IMR-90 (cell line): Measurements from ENCODE around the gene SBF2. TPM values are rescaled to one million over a fixed set of nuclear protein-coding genes. Genes with fewer than 3 reads are reported as not detected.

Source experiments
- ATAC-seq: fragments of 200-7000 bp; cut with Tn5 transposase; 2 replicates; pipeline ENCODE4 v1.9.1; 2020; ENCODE audit warnings: low read depth, mild to moderate bottlenecking, moderate library complexity
- BruUV-seq: library from RNA; stranded (reverse); fragments of 400-500 nt; replicated peaks from 2 replicates; lab custom pipeline; 2021; lab: Mats Ljungman, UMichigan
- CTCF ChIA-PET: fragments of 300-600 bp; formaldehyde crosslinking; extraction: SDS; loops from one replicate; lab custom pipeline; 2021; ENCODE audit warnings: antibody characterized with exemption; lab: Yijun Ruan, JAX
- POLR2A ChIA-PET: fragments of 300-600 bp; sonication (Branson Sonifier 250); formaldehyde crosslinking; loops from one replicate; lab custom pipeline; 2022; ENCODE audit warnings: antibody characterized with exemption; ENCODE audit not compliant: unreplicated experiment; lab: Charles Lee
- DNase-seq: peaks from one replicate; pipeline ENCODE4 v3.0.0; 2013
- H2AFZ ChIP-seq: replicated peaks from 2 replicates; pipeline ENCODE3; 2013; ENCODE audit warnings: low read length, mild to moderate bottlenecking; ENCODE audit not compliant: poor library complexity
- H2AK5ac ChIP-seq: 2 replicates; pipeline ENCODE4 v1.6.1; 2013; ENCODE audit warnings: low read depth, low read length, inconsistent platforms
- H2AK9ac ChIP-seq: replicated peaks from 2 replicates; pipeline ENCODE3; 2013; ENCODE audit warnings: mild to moderate bottlenecking, low read depth, low read length, moderate library complexity; ENCODE audit not compliant: poor library complexity
- H2BK120ac ChIP-seq: 2 replicates; pipeline ENCODE4 v1.6.1; 2013; ENCODE audit warnings: low read depth, low read length, inconsistent platforms
- H2BK15ac ChIP-seq: 3 replicates; pipeline ENCODE4 v1.6.1; 2013; ENCODE audit warnings: low read depth, low read length, inconsistent platforms
- H2BK20ac ChIP-seq: 2 replicates; pipeline ENCODE4 v1.6.1; 2013; ENCODE audit warnings: low read depth, mild to moderate bottlenecking, inconsistent platforms, low read length, moderate library complexity
- H2BK5ac ChIP-seq: 2 replicates; pipeline ENCODE4 v1.6.1; 2013; ENCODE audit warnings: mild to moderate bottlenecking, low read depth, low read length, inconsistent platforms; ENCODE audit not compliant: poor library complexity, severe bottlenecking
- H3K14ac ChIP-seq: replicated peaks from 2 replicates; pipeline ENCODE4 v1.6.1; 2013; ENCODE audit warnings: low read depth, low read length, inconsistent platforms
- H3K18ac ChIP-seq: 2 replicates; pipeline ENCODE4 v1.6.1; 2013; ENCODE audit warnings: low read depth, low read length, control low read depth
- H3K23ac ChIP-seq: 2 replicates; pipeline ENCODE4 v1.6.1; 2013; ENCODE audit warnings: low read depth, low read length, inconsistent platforms
- H3K27ac ChIP-seq: 2 replicates; pipeline ENCODE4 v1.5.1; 2013; ENCODE audit warnings: mild to moderate bottlenecking, control low read depth, low read length; ENCODE audit not compliant: insufficient read depth
- H3K27me3 ChIP-seq: 2 replicates; pipeline ENCODE4 v1.6.1; 2013; ENCODE audit warnings: low read length; ENCODE audit not compliant: control insufficient read depth, insufficient read depth
- H3K36me3 ChIP-seq: 2 replicates; pipeline ENCODE4 v1.6.1; 2013; ENCODE audit warnings: low read length, mixed read lengths; ENCODE audit not compliant: control insufficient read depth, insufficient read depth
- H3K4ac ChIP-seq: 2 replicates; pipeline ENCODE4 v1.6.1; 2013; ENCODE audit warnings: low read depth, low read length, inconsistent platforms
- H3K4me1 ChIP-seq: 2 replicates; pipeline ENCODE4 v1.6.1; 2013; ENCODE audit warnings: low read length, mixed read lengths; ENCODE audit not compliant: control insufficient read depth, insufficient read depth
- H3K4me2 ChIP-seq: 2 replicates; pipeline ENCODE4 v1.6.1; 2013; ENCODE audit warnings: low read depth, mild to moderate bottlenecking, control low read depth, low read length, moderate library complexity
- H3K4me3 ChIP-seq: 2 replicates; pipeline ENCODE4 v1.5.1; 2013; ENCODE audit warnings: low read depth, mild to moderate bottlenecking, control low read depth, low read length, moderate library complexity; ENCODE audit not compliant: insufficient read depth
- H3K56ac ChIP-seq: 2 replicates; pipeline ENCODE4 v1.6.1; 2013; ENCODE audit warnings: low read length, inconsistent platforms; ENCODE audit not compliant: insufficient read depth; ENCODE audit errors: extremely low read depth
- H3K79me1 ChIP-seq, 2 experiments: 2 replicates each; pipeline ENCODE4 v1.6.1; 2013; ENCODE audit warnings: low read length in 2 of 2, inconsistent platforms in 1 of 2, low read depth in 1 of 2
- H3K9ac ChIP-seq: 2 replicates; pipeline ENCODE4 v1.6.1; 2013; ENCODE audit warnings: low read depth, low read length, control low read depth
- H3K9me1 ChIP-seq: 2 replicates; pipeline ENCODE4 v1.6.1; 2013; ENCODE audit warnings: low read length, inconsistent platforms; ENCODE audit not compliant: insufficient read depth
- H3K9me3 ChIP-seq: 2 replicates; pipeline ENCODE4 v1.6.1; 2013; ENCODE audit warnings: low read length; ENCODE audit not compliant: control insufficient read depth, insufficient read depth
- H4K20me1 ChIP-seq: 2 replicates; pipeline ENCODE4 v1.6.1; 2013; ENCODE audit warnings: low read length, inconsistent platforms; ENCODE audit not compliant: insufficient read depth
- H4K5ac ChIP-seq: 2 replicates; pipeline ENCODE4 v1.6.1; 2013; ENCODE audit warnings: mild to moderate bottlenecking, low read depth, low read length, control low read depth
- H4K8ac ChIP-seq, 2 experiments: 2 replicates each; pipeline ENCODE4 v1.6.1; 2013; ENCODE audit warnings: low read depth in 2 of 2, low read length in 2 of 2, control low read depth in 1 of 2, inconsistent platforms in 1 of 2
- H4K91ac ChIP-seq: 2 replicates; pipeline ENCODE4 v1.6.1; 2013; ENCODE audit warnings: low read depth, low read length, inconsistent platforms; ENCODE audit not compliant: insufficient read depth
- CEBPB ChIP-seq: IDR thresholded peaks from 2 replicates; pipeline ENCODE4 v1.6.1; 2012; ENCODE audit warnings: low read depth, low read length, improper control_type of control experiment
- MXI1 ChIP-seq: IDR thresholded peaks from 2 replicates; pipeline ENCODE4 v1.6.1; 2012; ENCODE audit warnings: low read depth, mild to moderate bottlenecking, low read length, moderate library complexity, borderline replicate concordance
- dilution Hi-C: fragments of 300-500 bp; cut with HindIII; formaldehyde crosslinking; loops from one replicate; pipeline ENCODE4 v1.14.3; 2018; ENCODE audit warnings: low sequenced_read_pairs; ENCODE audit not compliant: unreplicated experiment
- in situ Hi-C: fragments of 300-500 bp; cut with MboI; formaldehyde crosslinking; loops from 3 replicates; pipeline ENCODE4 v1.14.3; 2019; ENCODE audit warnings: low sequenced_read_pairs, inconsistent platforms, mixed read lengths
- intact Hi-C: fragments of 100-400 bp; cut with micrococcal nuclease; formaldehyde crosslinking; loops from 2 replicates; pipeline ENCODE4 v1.10.0; 2022
- polyA plus RNA-seq, 3 experiments: library from polyadenylated mRNA; depleted of rRNA; stranded (reverse); fragments of >200 nt; gene quantifications; 2 replicates each; pipeline ENCODE4 v1.2.3, GENCODE V29; 2012; ENCODE audit warnings: low replicate concordance in 1 of 3
- total RNA-seq: library from RNA; depleted of rRNA; stranded (reverse); fragments of >200 nt; gene quantifications from 2 replicates; pipeline ENCODE4 v1.2.3, GENCODE V29; 2012

The SBF2 gene
- total and polyA plus RNA-seq, 2 of the 4 experiments (the other 2 are of a cell fraction), result 23.8 to 51.8 TPM

GRCh38 chr11:10113852-10114251 is 180.2 kb downstream of the SBF2 start:
- POLR2A ChIA-PET, result no interaction called here
- intact Hi-C loops, result loop anchor here (10.0 kb wide), 1 partner anchor 191 kb away; the partner anchor contains the start of gene ADM

More at GRCh38 chr11:10113852-10114251, 180.2 kb downstream of the SBF2 start:
- no TSS peak for BruUV-seq
- Histone ChIP-seq H2BK120ac (no peak overlapping the region), H3K9me1 (0 out of 2 replicates have a peak, but pooled peaks cover 6% of the 10 kb centered on the region), H3K56ac (no peak overlapping the region), H2AK5ac (no peak overlapping the region), H3K4me3 (no peak overlapping the region), H2BK20ac (no peak overlapping the region), H3K27ac (no peak overlapping the region), H3K18ac (no peak overlapping the region), H2BK5ac (no peak overlapping the region), H3K23ac (no peak overlapping the region), H3K14ac (no peak overlapping the region), H3K36me3 (no peaks in the 10 kb centered on the region), H3K79me1 (peaks cover 6 to 22% of the 10 kb centered on the region in 2 experiments; a peak in 3 of 4 replicates), H3K4me1 (peaks cover 8% of the 10 kb centered on the region; the same call in 1 of the 2 replicates), H4K20me1 (no peaks in the 10 kb centered on the region), H2BK15ac (no peak overlapping the region), H3K4ac (no peak overlapping the region), H3K9ac (no peak overlapping the region), H4K8ac (no peak overlapping the region), H3K4me2 (no peak overlapping the region), H3K9me3 (peaks cover 2% of the 10 kb centered on the region; the same call in 1 of the 2 replicates), H4K5ac (no peak overlapping the region), H2AK9ac (no peak overlapping the region), H3K27me3 (no peaks in the 10 kb centered on the region), H2AFZ (no peak overlapping the region), H4K91ac (no peak overlapping the region)
- in situ Hi-C loops, result no loop called here
- no peak for TF ChIP-seq MXI1
- TF ChIP-seq CEBPB, result peak; percentile 66
- dilution Hi-C loops, result no loop called here
- CTCF ChIA-PET, result no interaction called here
- DNase-seq (no peak), ATAC-seq (no peak)
